Activated naive CD4-positive, alpha-beta T cell treated with anti-CD3 and anti-CD28 coated beads, Interleukin-2, amount 10 ng/mL, durations not matched to agents 7 days and 5 days (primary cell): ENCODE measurements around the gene CELF6.

Experiments used
- CTCF ChIA-PET: fragments of 350-600 bp; sonication (Branson Sonifier 250); formaldehyde crosslinking; loops from one replicate; lab custom pipeline; 2021; ENCODE audit warnings: antibody characterized with exemption; lab: Charles Lee
- DNase-seq: peaks from one replicate; pipeline ENCODE4 v3.0.0-alpha.2; 2020
- H3K27ac Mint-ChIP-seq: one replicate; pipeline ENCODE4 v1.8.0; 2021; ENCODE audit warnings: mild to moderate bottlenecking, moderate library complexity, mixed read lengths
- H3K27me3 Mint-ChIP-seq: one replicate; pipeline ENCODE4 v1.8.0; 2021; ENCODE audit warnings: mild to moderate bottlenecking, mixed read lengths
- H3K36me3 Mint-ChIP-seq: one replicate; pipeline ENCODE4 v1.8.0; 2021; ENCODE audit warnings: mixed read lengths
- H3K4me1 Mint-ChIP-seq: one replicate; pipeline ENCODE4 v1.8.0; 2021; ENCODE audit warnings: mixed read lengths
- H3K4me3 Mint-ChIP-seq: one replicate; pipeline ENCODE4 v1.8.0; 2021; ENCODE audit warnings: mild to moderate bottlenecking, moderate library complexity, mixed read lengths
- H3K9me3 Mint-ChIP-seq: one replicate; pipeline ENCODE4 v1.8.0; 2021; ENCODE audit warnings: mixed read lengths

CELF6 gene

GRCh38 chr15:72339777-72340177 is 19.8 kb upstream of the CELF6 start:
- DNase-seq = no peak
- no peak overlapping the region for H3K27ac Mint-ChIP-seq
- CTCF ChIA-PET = interaction anchor here (1.3 to 1.8 kb wide), 2 partner anchors 27 to 332 kb away, joined by 3 to 11 read pairs; no protein-coding TSS in a partner anchor

GRCh38 chr15:72338617-72339321 is 18.8 kb upstream of the CELF6 start:
- Mint-ChIP-seq H3K4me3 (no peak overlapping the region), H3K27ac (no peak overlapping the region), H3K4me1 (no peaks in the 10 kb centered on the region), H3K36me3 (peaks cover 2% of the 10 kb centered on the region), H3K27me3 (no peaks in the 10 kb centered on the region), H3K9me3 (no peaks in the 10 kb centered on the region)
- CTCF ChIA-PET = interaction anchor here (1.5 kb wide), 1 partner anchor 138 kb away, joined by 4 read pairs; no protein-coding TSS in a partner anchor
- DNase-seq = no peak

More at GRCh38 chr15:72339777-72340177, 19.8 kb upstream of the CELF6 start:
- peaks cover 2% of the 10 kb centered on the region for H3K36me3 Mint-ChIP-seq
- H3K27me3 Mint-ChIP-seq = no peaks in the 10 kb centered on the region
- no peak overlapping the region for H3K4me3 Mint-ChIP-seq
- H3K4me1 Mint-ChIP-seq = no peaks in the 10 kb centered on the region
- no peaks in the 10 kb centered on the region for H3K9me3 Mint-ChIP-seq

GRCh38 chr15:72338148-72338547 is 18.2 kb upstream of the CELF6 start:
- Mint-ChIP-seq H3K9me3 (no peaks in the 10 kb centered on the region), H3K4me3 (no peak overlapping the region), H3K27me3 (no peaks in the 10 kb centered on the region), H3K4me1 (no peaks in the 10 kb centered on the region), H3K27ac (no peak overlapping the region), H3K36me3 (peaks cover 2% of the 10 kb centered on the region)
- DNase-seq = no peak
- CTCF ChIA-PET = interaction anchor here (1.5 to 1.8 kb wide), 2 partner anchors 25 to 137 kb away, joined by 4 to 6 read pairs; no protein-coding TSS in a partner anchor

GRCh38 chr15:72334842-72335241 is 14.9 kb upstream of the CELF6 start:
- no peaks in the 10 kb centered on the region for H3K27me3 Mint-ChIP-seq
- no peaks in the 10 kb centered on the region for H3K9me3 Mint-ChIP-seq
- H3K4me1 Mint-ChIP-seq = no peaks in the 10 kb centered on the region
- no peak overlapping the region for H3K27ac Mint-ChIP-seq
- CTCF ChIA-PET = no interaction called here
- H3K36me3 Mint-ChIP-seq = peaks cover 1% of the 10 kb centered on the region
- DNase-seq = no peak
- no peak overlapping the region for H3K4me3 Mint-ChIP-seq

DNA sequence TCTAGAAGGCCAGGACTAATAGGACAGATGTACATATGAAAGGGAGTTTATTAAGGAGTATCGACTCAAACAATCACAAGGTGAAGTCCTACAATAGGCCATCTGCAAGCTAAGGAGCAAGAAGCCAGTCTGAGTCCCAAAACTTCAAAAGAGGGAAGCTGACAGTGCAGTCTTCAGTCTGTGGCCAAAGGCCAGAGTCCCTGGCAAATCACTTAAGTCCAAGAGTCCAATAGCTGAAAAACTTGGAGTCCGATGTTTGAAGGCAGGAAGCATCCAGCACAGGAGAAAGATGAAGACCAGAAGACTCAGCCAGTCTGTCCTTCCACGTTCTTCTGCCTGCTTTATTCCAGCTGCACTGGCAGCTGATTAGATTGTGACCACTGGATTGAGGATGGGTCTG is 11.1 kb upstream of the CELF6 start:
- Mint-ChIP-seq H3K4me3 (no peak overlapping the region), H3K9me3 (no peaks in the 10 kb centered on the region), H3K27ac (no peak overlapping the region), H3K27me3 (no peaks in the 10 kb centered on the region), H3K4me1 (no peaks in the 10 kb centered on the region), H3K36me3 (peaks cover 8% of the 10 kb centered on the region)
- DNase-seq = no peak
- CTCF ChIA-PET = interaction anchor here (1.2 kb wide), 1 partner anchor 21 kb away, joined by 5 read pairs; no protein-coding TSS in a partner anchor

- peaks cover 2% of the 10 kb centered on the region for H3K9me3 Mint-ChIP-seq
- H3K36me3 Mint-ChIP-seq = peaks cover 12% of the 10 kb centered on the region
- H3K4me1 Mint-ChIP-seq = peaks cover 16% of the 10 kb centered on the region
- no peak overlapping the region for H3K4me3 Mint-ChIP-seq
- no peak for DNase-seq
- no peak overlapping the region for H3K27ac Mint-ChIP-seq
- CTCF ChIA-PET = no interaction called here
- H3K27me3 Mint-ChIP-seq = peaks cover 17% of the 10 kb centered on the region
These were observed 3.8 kb upstream of the CELF6 start for GRCh38 chr15:72323752-72324151.

DNA sequence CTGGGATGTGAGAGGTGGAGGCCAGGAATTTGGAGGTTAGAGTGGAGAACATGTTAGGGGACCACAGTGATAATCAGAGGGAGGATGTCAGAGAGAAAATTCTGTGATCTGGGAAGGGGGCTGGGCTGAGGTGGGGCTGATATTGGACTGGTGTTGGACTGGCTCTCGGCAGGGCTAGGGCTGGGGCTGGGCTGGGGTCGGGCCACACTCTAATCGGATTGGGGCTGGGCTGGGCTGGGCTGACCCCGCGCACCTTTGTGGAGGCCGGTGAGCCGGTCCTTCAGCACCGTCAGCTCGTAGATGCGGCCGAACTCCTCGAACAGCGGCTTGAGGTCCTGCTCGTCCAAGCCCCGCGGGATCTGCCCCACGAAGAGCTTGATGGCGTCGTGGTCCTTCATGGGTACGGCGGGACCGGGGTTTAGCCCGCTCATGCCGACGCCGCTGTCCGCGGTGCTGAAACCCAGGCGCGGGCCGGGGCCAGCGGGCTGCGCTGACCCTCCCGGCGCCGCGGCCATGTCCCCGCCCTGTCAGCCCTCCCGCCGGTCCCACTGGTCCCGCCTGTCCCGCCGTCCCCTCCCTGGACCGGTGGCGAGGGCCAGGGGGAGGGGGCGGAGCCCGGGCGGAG is 485 bp downstream of the CELF6 start:
- Mint-ChIP-seq H3K4me3 (peak overlapping the region; percentile 63), H3K4me1 (peaks cover 20% of the 10 kb centered on the region), H3K9me3 (peaks cover 2% of the 10 kb centered on the region), H3K36me3 (peaks cover 5% of the 10 kb centered on the region), H3K27ac (no peak overlapping the region), H3K27me3 (peaks cover 42% of the 10 kb centered on the region)
- CTCF ChIA-PET = interaction anchor here (0.7 kb wide), 1 partner anchor 9 kb away, joined by 3 read pairs; no protein-coding TSS in a partner anchor
- DNase-seq = peak; percentile 71

DNA sequence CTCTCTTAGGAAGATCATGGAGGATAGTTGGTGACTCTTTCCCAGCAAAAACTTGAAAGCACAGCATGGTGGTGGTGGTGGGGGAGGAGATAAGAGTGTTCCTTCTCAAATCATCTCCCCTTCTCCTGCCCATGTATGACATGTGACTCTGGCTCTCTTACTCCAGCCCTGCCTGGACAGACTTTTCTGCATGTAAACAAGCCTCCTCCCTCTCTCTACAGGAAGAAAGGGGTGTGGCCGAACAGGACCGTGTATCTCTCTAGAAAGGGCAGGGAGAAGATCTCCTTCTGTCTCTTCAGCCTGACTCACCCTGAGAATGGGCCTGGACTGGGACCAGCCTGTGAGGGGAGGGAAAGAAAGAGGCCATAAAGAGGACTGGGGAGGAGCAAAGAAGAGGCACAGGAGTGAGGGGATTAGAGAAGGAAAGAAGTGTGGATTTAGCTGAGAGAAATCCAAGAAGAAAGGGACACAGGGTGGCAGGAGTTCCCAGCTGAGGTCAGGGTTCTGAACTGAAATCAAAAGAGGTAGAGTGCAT is 1.5 kb downstream of the CELF6 start:
- peaks cover 42% of the 10 kb centered on the region for H3K27me3 Mint-ChIP-seq
- peak overlapping the region; percentile 63 for H3K4me3 Mint-ChIP-seq
- DNase-seq = no peak
- CTCF ChIA-PET = no interaction called here
- H3K9me3 Mint-ChIP-seq = no peaks in the 10 kb centered on the region
- no peak overlapping the region for H3K27ac Mint-ChIP-seq
- H3K4me1 Mint-ChIP-seq = peaks cover 20% of the 10 kb centered on the region
- H3K36me3 Mint-ChIP-seq = no peaks in the 10 kb centered on the region

- Mint-ChIP-seq H3K27me3 (peaks cover 42% of the 10 kb centered on the region), H3K4me3 (no peak overlapping the region), H3K27ac (no peak overlapping the region), H3K4me1 (peaks cover 18% of the 10 kb centered on the region), H3K36me3 (no peaks in the 10 kb centered on the region), H3K9me3 (no peaks in the 10 kb centered on the region)
- CTCF ChIA-PET = interaction anchor here (0.6 kb wide), 1 partner anchor 9 kb away, joined by 3 read pairs; no protein-coding TSS in a partner anchor
- no peak for DNase-seq
These were observed 4.1 kb downstream of the CELF6 start for GRCh38 chr15:72315706-72316370.

- H3K27ac Mint-ChIP-seq = no peak overlapping the region
- no peaks in the 10 kb centered on the region for H3K9me3 Mint-ChIP-seq
- H3K36me3 Mint-ChIP-seq = no peaks in the 10 kb centered on the region
- H3K4me1 Mint-ChIP-seq = peaks cover 6% of the 10 kb centered on the region
- no peak for DNase-seq
- CTCF ChIA-PET = interaction anchor here (0.6 to 2.4 kb wide), 8 partner anchors 13 to 392 kb away, joined by 3 to 15 read pairs (median 4); no protein-coding TSS in a partner anchor
- no peak overlapping the region for H3K4me3 Mint-ChIP-seq
- H3K27me3 Mint-ChIP-seq = peaks cover 34% of the 10 kb centered on the region
These were observed 6.1 kb downstream of the CELF6 start for GRCh38 chr15:72313881-72314280.

DNA sequence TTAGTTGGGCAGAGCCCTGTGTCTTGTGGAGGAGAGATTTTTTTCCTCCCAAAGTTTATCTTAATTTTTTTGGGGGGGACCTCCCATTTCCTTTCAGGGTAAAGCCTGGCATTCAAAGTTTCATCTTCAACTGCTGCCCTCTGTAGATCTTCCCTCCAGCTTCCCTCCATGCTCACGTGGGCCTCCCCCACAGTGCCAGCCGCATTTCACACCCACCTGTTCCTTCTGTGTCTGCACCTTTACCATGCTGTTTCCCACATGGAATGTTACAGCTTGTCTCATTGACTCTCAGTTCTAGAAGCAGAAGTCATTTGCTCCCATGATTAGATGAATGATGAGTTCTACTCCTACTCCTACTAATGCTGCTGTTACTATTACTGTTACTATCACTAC is 6.5 kb downstream of the CELF6 start:
- CTCF ChIA-PET = interaction anchor here (0.8 to 2.4 kb wide), 14 partner anchors 13 to 392 kb away, joined by 3 to 15 read pairs (median 4); no protein-coding TSS in a partner anchor
- peaks cover 30% of the 10 kb centered on the region for H3K27me3 Mint-ChIP-seq
- H3K36me3 Mint-ChIP-seq = no peaks in the 10 kb centered on the region
- DNase-seq = no peak
- H3K4me3 Mint-ChIP-seq = no peak overlapping the region
- peaks cover 1% of the 10 kb centered on the region for H3K4me1 Mint-ChIP-seq
- no peak overlapping the region for H3K27ac Mint-ChIP-seq
- H3K9me3 Mint-ChIP-seq = no peaks in the 10 kb centered on the region

DNA sequence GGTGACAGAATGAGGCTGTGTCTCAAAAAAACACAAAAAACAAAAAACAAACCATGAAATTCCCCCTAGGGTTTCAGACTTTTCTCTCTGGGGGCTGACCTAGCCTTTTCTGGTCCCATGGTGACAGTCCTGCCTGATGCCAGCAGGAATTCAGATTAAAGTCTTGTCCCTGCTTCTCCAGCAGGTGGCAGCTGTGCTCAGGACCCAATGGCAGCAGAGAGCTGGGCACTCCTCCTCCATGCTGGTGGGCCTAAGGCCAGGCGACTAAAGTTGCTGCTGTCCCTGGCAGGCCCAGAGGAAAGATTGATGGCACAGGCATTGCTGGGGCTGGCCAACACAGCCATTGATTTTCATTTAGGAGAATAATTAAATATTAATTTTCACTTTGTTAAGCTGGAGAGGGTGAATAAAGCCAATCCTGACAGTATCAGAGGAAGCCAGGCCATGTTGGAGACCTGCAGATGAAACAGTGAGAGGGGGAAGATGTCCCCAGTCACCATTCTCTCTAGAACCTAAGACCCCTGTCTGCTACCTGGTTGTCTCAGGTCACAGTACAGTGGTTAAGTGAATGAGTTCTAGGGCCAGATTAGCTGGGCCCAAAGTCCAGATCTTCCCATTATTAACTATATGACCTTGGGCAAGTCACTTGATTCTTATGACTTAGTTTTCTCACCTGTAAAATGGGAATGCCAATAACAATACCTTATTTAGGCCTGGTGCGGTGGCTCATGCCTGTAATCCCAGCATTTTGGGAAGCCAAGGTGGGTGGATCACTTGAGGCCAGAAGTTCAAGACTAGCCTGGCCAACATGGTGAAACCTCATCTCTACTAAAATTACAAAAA is 7.1 kb downstream of the CELF6 start:
- H3K4me1 Mint-ChIP-seq = no peaks in the 10 kb centered on the region
- CTCF ChIA-PET = interaction anchor here (0.6 to 2.4 kb wide), 18 partner anchors 8 to 393 kb away, joined by 3 to 15 read pairs (median 4); no protein-coding TSS in a partner anchor
- H3K27me3 Mint-ChIP-seq = peaks cover 28% of the 10 kb centered on the region
- H3K9me3 Mint-ChIP-seq = no peaks in the 10 kb centered on the region
- H3K27ac Mint-ChIP-seq = no peak overlapping the region
- no peaks in the 10 kb centered on the region for H3K36me3 Mint-ChIP-seq
- peak; percentile 74 for DNase-seq
- H3K4me3 Mint-ChIP-seq = no peak overlapping the region

GRCh38 chr15:72307026-72307425 is 12.9 kb downstream of the CELF6 start:
- Mint-ChIP-seq H3K9me3 (no peaks in the 10 kb centered on the region), H3K27ac (no peak overlapping the region), H3K36me3 (no peaks in the 10 kb centered on the region), H3K4me3 (no peak overlapping the region), H3K27me3 (peaks cover 8% of the 10 kb centered on the region), H3K4me1 (peaks cover 6% of the 10 kb centered on the region)
- no peak for DNase-seq
- CTCF ChIA-PET = no interaction called here
